ENCODE results near the gene KRTAP10-8. TPM values are rescaled to one million over a fixed set of nuclear protein-coding genes. Genes with fewer than 3 reads are reported as not detected.

KRTAP10-8 gene
- total RNA-seq, 1 experiment from 2014 or later = not detected

Other genes with a start within 250 kb of the KRTAP10-8 start
- not detected in 2 replicates for gene LRRC3, start 156.6 kb upstream of the KRTAP10-8 start, total RNA-seq (2014; rRNA removed)
- not detected in 2 replicates for gene KRTAP10-1, start 71.9 kb upstream of the KRTAP10-8 start, total RNA-seq (2014; rRNA removed)
- not detected in 2 replicates for gene KRTAP10-2, start 60.6 kb upstream of the KRTAP10-8 start, total RNA-seq (2014; rRNA removed)
- gene KRTAP10-3, start 53.3 kb upstream of the KRTAP10-8 start, total RNA-seq (2014; rRNA removed) = not detected in 2 replicates
- gene KRTAP10-4, start 38.4 kb upstream of the KRTAP10-8 start, total RNA-seq (2014; rRNA removed) = not detected in 2 replicates
- not detected in 2 replicates for gene KRTAP10-5, start 31.5 kb upstream of the KRTAP10-8 start, total RNA-seq (2014; rRNA removed)
- not detected in 2 replicates for gene KRTAP10-6, start 19.6 kb upstream of the KRTAP10-8 start, total RNA-seq (2014; rRNA removed)
- gene KRTAP10-7, start 11.5 kb upstream of the KRTAP10-8 start, total RNA-seq (2014; rRNA removed) = not detected in 2 replicates
- not detected in 2 replicates for gene KRTAP10-9, start 15.0 kb downstream of the KRTAP10-8 start, total RNA-seq (2014; rRNA removed)
- gene KRTAP10-10, start 25.3 kb downstream of the KRTAP10-8 start, total RNA-seq (2014; rRNA removed) = not detected in 2 replicates
- not detected in 2 replicates for gene KRTAP10-11, start 34.3 kb downstream of the KRTAP10-8 start, total RNA-seq (2014; rRNA removed)
- gene KRTAP12-4, start 42.6 kb downstream of the KRTAP10-8 start, total RNA-seq (2014; rRNA removed) = not detected in 2 replicates
- gene KRTAP12-3, start 45.9 kb downstream of the KRTAP10-8 start, total RNA-seq (2014; rRNA removed) = not detected in 2 replicates
- not detected in 2 replicates for gene KRTAP12-2, start 54.8 kb downstream of the KRTAP10-8 start, total RNA-seq (2014; rRNA removed)
- not detected in 2 replicates for gene KRTAP12-1, start 70.1 kb downstream of the KRTAP10-8 start, total RNA-seq (2014; rRNA removed)
- not detected in 2 replicates for gene KRTAP10-12, start 85.1 kb downstream of the KRTAP10-8 start, total RNA-seq (2014; rRNA removed)
- gene TSPEAR, start 99.5 kb downstream of the KRTAP10-8 start, total RNA-seq (2014; rRNA removed) = not detected in 2 replicates
- gene UBE2G2, start 189.7 kb downstream of the KRTAP10-8 start, total RNA-seq (2014; rRNA removed) = 54.5 and 55.5 TPM in 2 replicates
- gene SUMO3, start 206.0 kb downstream of the KRTAP10-8 start, total RNA-seq (2014; rRNA removed) = 125 and 129 TPM in 2 replicates